GM21360 (cell line): ENCODE results near the gene AIF1L.

Experiments used
- ATAC-seq: cut with Tn5 transposase; IDR thresholded peaks from one replicate; pipeline ENCODE4 v1.9.1; 2021; ENCODE audit warnings: mild to moderate bottlenecking, moderate library complexity; ENCODE audit not compliant: unreplicated experiment

Gene AIF1L

GRCh38 chr9:131161585-131161984 lies 65.3 kb downstream of the AIF1L start:
- ATAC-seq, result no peak

GRCh38 chr9:131162886-131163285 lies 66.6 kb downstream of the AIF1L start:
- ATAC-seq, result no peak

DNA sequence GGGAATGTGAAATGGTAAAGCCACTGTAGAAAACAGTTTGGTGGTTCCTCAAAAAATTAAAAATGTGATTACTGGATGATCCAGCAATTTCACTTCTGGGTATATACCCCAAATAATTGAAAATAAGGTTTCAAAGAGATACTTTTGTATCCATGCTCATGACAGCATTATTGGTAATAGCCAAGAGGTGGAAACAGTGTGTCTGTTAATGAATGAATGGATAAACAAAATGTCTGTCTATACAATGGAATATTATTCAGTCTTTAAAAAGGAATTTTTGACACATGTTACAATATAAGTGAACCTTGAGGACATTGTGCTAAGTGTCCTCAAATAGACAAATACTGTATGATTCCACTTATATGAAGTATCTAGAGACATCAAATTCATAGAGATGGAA lies 69.2 kb downstream of the AIF1L start:
- no peak for ATAC-seq

DNA sequence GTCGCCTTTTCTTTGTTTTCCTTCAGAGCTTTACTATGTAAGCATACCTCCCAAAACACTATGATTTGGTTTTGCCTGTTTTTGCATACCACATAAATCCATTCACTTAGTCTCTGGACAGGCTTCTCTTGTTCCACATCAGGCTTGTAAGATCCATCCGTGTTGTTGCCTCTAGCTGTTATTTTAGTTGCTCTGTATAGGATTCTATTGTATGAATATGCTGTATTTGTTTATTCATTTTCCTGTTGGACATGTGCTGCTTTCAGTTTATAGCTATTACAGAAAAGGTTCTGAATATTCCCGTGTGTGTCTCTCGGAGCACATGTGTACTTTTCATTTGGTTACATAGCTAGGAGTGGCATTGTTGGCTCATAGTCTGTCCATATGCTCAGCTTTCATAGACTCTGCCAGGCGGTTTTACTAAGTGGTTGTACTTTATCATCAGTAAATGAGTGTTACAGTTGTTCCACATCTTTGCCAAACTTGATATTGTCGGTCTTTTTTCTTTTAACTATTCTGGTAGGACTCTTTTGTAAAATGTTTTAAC lies 70.9 kb downstream of the AIF1L start:
- no peak for ATAC-seq

DNA sequence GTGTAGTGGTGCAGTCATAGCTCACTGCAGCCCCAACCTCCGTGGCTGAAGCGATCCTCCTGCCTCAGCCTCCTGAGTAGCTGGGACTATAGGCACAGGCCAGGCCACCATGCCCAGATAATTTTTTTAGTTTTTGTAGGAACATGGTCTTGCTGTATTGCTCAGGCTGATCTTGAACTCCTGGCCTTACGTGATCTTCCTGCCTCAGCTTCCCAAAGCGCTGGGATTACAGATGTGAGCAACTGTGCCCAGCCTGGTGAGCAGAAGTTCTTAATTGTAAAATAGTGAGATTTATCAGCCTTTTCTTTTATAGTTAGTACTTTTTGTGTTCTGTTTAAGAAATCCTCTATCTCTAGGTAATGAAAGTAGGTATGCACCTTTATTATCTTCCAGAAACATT lies 71.6 kb downstream of the AIF1L start:
- no peak for ATAC-seq

DNA sequence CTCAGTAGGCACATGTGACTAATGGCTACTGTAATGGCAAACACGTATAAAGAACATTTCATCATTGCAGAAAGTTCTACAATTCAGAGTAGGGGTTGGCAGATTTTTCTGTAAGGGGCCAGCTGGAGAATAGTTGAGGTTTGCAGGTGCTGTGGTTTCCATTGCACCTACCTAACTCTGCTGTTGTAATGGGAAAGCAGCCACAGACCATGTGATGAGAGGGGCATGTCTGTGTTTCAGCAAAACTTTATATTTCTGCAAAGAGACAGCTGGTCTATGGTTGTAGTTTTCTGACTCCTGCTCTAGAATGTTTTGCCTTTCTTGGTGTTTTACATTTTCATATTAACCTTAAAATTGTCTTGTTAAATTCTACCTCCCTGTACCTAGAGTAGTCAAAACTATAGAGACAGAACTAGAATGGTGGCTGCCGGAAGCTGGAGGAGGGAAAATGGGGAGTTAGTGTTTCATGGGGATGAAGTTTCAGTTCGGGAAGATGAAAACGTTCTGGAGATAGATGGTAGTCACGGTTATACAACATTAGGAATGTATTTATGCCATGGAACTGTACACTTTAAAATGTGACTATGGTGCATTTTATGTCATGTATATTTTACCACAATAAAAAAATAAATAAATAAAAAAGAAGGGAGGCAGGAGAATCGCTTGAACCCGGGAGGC lies 73.4 kb downstream of the AIF1L start:
- no peak for ATAC-seq
